ENCODE measurements around the gene KLF11.
"Not testable (repeated sequence)": the region's sequence is repeated elsewhere in the genome, so short reads cannot be mapped to it uniquely, and the experiment has no call there.

The KLF11 gene

DNA sequence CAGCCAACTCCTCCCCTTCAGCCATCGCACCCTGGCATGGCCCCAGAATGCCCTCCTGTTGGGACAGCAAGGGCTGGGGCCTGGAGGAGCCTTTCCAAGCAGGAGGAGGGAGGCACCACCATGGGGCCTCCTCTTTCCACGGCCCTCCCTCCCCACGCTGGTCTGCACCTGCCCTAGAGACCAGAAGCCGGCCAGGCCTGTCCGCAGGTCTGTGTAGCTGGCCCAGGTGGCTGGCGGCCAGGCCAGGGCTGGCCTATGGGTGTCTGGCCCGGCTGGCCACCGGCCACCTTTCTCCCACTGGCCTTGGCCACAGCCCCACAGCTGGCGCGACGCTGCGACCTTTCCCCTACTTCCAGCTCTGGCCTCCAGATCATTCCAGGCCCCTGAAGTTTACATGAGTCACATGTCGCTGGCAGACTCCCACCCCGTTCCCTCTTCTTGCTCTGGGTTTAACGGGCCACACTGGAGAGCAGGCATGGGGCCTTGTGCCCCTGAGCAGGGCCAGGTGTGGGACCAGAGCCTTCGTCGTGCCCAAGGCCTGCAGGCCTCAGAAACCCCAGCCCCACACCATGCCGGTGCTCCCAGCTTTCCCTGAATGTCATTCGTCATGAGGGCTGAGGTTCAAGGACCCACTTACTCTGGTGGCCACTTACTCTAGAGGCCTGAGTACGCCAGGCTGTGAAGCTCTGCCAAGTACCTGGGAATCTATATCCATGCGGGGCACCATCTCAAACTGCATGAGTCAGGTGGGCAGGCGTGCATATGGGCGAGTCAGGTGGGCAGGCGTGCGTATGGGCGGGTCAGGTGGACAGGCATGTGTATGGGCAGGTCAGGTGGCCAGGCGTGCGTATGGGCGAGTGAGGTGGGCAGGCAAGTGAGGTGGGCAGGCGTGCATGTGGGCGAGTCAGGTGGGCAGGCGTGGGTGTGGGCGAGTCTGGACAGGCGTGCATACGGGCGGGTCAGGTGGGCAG is 33.3 kb upstream of the KLF11 start:
- no peak for DNase-seq

DNA sequence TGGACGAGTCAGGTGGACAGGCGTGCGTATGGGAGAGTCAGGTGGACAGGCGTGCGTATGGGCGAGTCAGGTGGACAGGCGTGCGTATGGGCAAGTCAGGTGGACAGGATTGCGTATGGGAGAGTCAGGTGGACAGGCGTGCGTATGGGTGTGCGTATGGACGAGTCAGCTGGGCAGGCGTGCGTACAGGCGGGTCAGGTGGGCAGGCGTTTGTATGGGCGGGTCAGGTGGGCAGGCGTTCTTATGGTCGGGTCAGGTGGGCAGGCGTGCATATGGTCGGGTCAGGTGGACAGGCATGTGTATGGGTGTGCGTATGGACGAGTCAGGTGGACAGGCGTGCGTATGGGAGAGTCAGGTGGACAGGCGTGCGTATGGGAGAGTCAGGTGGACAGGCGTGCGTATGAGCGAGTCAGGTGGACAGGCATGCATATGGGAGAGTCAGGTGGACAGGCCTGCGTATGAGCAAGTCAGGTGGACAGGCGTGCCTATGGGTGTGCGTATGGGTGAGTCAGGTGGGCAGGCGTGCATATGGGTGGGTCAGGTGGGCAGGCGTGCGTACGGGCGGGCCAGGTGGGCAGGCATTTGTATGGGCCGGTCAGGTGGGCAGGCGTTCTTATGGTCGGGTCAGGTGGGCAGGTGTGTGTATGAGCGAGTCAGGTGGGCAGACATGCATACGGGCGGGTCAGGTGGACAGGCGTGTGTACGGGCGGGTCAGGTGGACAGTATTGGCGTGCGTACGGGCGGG is 32.3 kb upstream of the KLF11 start:
- not testable (repeated sequence) for DNase-seq

DNA sequence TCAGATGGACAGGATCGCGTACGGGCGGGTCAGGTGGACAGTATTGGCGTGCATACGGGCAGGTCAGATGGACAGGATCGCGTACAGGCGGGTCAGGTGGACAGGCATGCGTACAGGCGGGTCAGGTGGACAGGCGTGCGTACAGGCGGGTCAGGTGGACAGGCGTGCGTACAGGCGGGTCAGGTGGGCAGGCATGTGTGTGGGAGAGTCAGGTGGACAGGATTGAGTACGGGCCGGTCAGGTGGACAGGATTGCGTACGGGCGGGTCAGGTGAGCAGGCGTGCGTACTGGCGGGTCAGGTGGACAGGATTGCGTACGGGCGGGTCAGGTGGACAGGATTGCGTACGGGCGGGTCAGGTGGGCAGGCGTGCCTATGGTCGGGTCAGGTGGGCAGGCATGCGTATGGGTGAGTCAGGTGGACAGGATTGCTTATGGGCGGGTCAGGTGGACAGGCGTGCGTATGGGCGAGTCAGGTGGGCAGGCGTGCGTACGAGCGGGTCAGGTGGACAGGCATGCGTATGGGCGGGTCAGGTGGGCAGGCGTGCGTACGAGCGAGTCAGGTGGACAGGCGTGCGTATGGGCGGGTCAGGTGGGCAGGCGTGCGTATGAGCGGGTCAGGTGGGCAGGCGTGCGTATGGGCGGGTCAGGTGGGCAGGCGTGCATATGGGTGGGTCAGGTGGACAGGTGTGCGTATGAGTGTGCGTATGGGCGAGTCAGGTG is 31.6 kb upstream of the KLF11 start:
- DNase-seq: not testable (repeated sequence)

DNA sequence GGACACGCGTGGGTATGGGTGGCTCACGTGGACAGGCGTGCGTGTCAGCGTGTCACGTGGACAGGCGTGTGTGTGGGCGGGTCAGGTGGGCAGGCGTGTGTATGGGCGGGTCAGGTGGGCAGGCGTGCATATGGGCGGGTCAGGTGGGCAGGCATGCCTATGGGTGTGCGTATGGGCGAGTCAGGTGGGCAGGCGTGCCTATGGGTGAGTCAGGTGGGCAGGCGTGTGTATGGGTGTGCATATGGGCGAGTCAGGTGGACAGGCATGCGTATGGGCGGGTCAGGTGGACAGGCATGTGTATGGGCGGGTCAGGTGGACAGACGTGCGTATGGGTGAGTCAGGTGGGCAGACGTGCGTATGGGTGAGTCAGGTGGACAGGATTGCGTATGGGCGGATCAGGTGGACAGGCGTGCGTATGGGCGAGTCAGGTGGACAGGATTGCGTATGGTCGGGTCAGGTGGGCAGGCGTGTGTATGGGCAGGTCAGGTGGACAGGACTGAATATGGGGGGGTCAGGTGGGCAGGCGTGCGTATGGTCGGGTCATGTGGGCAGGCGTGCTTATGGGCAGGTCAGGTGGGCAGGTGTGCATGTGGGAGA is 30.9 kb upstream of the KLF11 start:
- DNase-seq: not testable (repeated sequence)

DNA sequence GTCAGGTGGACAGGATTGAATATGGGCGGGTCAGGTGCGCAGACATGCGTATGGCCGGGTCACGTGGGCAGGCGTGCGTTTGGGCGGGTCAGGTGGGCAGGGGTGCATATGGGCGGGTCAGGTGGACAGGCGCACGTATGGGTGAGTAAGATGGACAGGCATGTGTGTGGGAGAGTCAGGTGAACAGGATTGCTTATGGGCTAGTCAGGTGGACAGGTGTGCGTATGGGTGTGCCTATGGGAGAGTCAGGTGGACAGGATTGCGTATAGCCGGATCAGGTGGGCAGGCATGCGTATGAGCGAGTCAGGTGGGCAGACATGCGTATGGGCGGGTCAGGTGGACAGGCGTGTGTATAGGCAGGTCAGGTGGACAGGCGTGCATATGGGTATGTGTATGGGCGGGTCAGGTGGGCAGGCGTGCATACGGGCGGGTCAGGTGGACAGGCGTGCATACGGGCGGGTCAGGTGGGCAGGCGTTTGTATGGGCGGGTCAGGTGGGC is 30.3 kb upstream of the KLF11 start:
- DNase-seq: no peak

DNA sequence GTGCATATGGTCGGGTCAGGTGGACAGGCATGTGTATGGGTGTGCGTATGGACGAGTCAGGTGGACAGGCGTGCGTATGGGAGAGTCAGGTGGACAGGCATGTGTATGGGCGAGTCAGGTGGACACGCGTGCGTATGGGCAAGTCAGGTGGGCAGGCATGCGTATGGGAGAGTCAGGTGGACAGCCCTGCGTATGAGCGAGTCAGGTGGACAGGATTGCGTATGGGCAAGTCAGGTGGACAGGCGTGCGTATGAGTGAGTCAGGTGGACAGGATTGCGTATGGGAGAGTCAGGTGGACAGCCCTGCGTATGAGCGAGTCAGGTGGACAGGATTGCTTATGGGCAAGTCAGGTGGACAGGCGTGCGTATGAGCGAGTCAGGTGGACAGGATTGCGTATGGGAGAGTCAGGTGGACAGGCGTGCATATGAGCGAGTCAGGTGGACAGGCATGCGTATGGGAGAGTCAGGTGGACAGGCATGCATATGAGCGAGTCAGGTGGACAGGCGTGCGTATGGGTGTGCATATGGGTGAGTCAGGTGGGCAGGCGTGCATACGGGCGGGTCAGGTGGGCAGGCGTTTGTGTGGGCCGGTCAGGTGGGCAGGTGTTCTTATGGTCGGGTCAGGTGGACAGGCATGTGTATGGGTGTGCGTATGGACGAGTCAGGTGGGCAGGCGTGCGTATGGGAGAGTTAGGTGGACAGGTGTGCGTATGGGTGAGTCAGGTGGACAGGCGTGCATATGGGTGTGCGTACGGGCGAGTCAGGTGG is 29.5 kb upstream of the KLF11 start:
- DNase-seq: not testable (repeated sequence)

DNA sequence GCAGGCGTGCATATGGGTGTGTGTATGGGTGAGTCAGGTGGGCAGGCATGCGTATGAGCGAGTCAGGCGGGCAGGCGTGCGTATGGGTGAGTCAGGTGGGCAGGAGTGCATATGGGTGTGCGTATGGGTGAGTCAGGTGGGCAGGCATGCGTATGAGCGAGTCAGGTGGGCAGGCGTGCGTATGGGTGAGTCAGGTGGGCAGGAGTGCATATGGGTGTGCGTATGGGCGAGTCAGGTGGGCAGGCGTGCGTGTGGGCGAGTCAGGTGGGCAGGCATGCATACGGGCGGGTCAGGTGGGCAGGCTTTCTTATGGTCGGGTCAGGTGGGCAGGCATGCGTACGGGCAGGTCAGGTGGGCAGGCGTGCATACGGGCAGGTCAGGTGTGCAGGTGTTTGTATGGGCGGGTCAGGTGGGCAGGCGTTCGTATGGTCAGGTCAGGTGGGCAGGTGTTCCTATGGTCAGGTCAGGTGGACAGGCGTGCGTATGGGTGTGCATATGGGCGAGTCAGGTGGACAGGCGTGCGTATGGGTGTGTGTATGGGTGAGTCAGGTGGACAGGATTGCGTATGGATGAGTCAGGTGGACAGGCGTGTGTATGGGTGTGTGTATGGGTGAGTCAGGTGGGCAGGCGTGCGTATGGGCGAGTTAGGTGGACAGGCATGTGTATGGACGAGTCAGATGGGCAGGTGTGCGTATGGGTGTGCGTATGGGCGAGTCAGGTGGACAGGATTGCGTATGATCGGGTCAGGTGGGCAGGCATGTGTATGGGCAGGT is 28.7 kb upstream of the KLF11 start:
- no peak for DNase-seq

DNA sequence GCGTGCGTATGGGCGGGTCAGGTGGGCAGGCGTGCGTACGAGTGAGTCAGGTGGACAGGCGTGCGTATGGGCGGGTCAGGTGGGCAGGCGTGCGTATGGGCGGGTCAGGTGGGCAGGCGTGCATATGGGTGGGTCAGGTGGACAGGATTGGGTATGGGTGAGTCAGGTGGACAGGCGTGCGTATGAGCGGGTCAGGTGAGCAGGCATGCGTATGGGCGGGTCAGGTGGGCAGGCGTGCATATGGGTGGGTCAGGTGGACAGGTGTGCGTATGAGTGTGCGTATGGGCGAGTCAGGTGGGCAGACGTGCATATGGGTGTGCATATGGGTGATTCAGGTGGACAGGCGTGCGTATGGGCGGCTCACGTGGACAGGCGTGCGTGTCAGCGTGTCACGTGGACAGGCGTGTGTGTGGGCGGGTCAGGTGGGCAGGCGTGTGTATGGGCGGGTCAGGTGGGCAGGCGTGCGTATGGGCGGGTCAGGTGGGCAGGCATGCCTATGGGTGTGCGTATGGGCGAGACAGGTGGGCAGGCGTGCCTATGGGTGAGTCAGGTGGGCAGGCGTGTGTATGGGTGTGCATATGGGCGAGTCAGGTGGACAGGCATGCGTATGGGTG is 27.9 kb upstream of the KLF11 start:
- DNase-seq: not testable (repeated sequence)

DNA sequence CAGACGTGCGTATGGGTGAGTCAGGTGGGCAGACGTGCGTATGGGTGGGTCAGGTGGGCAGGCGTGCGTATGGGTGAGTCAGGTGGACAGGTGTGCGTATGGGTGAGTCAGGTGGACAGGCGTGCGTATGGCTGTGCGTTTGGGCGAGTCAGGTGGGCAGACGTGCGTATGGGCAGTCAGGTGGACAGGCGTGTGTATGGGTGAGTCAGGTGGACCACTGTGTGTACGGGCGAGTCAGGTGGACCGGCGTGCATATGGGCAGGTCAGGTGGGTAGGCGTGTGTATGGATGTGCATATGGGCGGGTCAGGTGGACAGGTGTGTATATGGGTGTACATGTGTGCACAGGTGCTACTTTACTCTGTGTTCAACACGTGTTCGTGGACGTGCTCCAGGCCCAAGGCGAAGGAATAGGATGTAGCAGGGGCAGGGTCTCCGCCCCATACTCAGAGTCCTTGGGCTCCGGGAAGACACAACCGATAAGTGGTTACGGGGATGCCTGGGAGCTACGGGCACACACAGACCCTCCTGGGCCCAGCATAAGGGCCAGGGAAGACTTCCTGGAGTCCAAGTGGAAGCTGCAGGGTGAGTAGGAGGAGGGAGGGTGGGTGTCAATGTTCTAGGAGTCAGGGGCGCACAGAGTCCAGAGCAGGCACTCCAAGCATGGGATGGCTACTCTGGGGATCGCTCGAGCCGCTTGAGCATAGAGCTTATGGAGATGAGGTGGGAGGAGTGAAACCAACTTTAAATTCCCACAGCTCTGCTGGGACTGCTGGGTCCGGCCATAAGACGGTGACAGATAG is 27.1 kb upstream of the KLF11 start:
- no peak for DNase-seq

DNA sequence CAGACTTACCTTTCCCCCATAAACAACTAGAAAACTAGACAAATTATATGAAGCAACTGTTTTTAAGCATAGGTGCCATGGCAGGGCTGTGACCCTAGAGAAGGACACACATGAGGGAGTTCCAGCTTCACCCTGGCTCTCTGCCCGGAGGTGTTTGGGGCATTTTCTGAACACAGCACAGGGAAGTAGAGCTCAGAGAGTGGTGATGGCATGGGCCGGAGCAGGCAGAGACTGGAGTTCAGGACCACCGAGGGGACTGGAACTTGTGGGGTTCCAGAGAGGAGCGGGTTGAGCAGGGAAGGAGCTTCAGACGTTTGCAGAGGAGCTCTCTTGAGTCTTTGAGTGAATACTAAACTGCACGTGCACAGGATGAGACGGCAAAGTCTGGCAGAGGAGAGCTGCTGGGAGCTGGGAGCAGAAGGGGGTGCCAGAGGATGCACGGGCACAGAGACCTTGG is 26.5 kb upstream of the KLF11 start:
- no peak for DNase-seq

DNA sequence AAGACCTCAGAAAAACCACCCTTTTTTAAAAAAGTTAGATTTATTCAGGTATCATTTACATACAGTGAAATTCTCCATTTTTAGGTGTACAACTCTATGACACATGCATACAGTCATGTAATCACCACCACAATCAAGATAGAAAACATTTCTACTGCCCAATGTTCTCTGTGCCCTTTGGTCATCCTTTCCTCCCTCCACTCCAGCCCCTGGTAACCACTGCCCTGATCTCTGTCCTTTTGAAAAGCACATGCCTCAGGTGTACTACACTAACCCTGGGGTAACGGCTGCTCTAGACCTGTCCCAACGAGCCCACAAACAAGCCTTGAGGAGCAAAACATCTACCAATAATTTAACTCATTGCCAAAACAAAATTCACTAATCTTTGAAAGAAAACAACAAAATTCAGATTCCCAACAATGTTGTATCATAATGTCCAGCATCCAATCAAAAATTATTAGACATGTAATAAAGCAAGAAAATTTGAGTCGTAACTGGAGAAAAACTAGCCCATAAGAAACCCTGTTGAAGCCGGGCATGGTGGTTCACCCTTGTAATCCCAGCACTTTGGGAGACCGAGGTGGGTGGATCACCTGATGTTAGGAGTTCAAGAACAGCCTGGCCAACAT is 25.9 kb upstream of the KLF11 start:
- DNase-seq: no peak

DNA sequence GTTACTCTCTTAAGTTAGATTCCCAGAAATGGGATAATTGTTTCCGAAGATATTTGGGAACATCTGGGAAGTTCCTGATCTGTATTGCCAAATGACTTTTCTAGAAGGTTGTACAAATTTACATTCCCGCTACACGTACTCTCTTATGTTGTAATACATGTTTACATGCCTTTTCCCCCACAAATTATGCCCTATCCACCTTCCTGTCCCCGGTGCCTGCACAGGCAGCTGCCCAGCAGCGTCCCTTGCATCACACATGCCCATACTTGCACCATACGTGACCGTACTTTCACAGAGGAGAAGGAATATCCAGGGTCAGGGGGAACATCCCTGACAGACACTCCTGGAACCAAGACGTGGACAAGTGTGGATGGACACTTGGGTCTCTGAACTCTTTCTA is 24.2 kb upstream of the KLF11 start:
- no peak for DNase-seq

DNA sequence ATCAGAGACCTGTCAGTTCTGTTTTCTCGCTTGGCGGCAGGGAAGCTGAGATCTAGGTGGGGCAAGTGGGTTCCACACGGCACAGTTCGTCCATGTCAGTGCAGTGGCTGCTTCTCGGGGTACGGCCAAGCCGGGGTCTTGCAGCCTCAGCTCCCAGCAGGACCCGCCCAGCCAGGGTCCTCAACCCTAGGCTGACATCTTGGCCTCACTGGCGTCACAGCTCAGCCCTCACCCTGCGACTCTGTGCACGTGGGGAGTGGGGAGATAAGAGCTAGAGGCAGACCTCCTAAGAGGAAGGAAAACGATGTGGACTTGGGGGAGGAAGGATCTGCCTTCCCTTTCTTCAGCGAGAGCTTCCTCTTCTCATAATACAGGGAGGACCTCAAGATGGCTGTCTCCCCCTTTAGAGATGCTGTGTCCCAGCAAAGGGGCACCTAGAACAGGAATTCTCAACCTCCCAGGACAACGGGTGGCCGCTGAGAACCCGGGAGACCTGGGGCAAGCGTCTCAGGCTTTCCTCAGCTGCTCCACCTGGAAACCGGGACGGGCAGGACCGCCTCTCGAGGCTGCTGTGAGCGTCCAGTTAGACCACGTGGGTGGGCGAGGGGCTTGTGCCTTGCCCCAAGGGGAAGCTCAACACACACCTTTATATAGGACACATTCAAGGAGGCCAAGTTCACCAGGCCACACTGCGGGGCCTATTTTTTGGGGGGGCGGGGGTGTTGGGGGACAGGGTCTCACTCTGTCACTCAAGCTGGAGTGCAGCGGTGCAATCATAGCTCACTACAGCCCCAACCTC is 23.5 kb upstream of the KLF11 start:
- DNase-seq: no peak

DNA sequence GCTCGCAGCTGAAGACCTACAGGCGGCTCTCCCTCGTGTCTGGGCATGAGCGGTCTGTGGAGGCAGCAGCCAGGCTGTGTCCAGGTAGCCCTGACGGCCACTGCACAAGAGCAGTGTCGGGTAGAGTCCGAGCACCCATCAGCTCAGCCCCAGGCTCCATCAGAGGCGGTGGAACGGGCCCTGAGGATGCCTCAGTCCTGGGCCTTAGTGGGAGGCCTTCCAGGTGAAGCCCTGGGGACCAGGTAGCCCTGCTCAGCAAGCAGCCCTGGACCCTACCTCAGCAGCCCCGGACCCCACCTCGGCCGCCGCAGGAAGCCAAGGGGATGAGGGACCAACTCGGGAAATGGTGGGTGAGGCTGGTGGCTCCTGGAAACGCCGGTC is 21.3 kb upstream of the KLF11 start:
- DNase-seq: no peak

DNA sequence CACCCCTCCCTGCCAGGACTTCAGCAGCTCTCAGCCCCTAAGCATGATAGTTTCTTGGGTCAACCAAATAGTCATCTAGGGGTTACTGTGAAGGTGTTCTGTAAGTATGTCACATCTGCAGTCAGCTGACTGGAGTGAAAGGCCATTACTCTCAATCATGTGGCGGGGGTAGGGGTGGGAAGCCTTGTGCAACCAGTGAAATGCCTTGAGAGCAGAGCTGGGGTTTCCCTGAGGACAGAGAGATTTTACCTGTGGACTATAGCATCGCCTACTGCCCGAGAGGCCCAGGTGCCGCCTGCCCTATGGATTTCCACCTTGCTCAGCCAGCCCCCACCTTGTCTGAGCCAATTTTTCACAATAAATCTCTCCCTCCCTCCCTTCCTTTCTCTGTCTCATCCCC is 20.9 kb upstream of the KLF11 start:
- DNase-seq: no peak

DNA sequence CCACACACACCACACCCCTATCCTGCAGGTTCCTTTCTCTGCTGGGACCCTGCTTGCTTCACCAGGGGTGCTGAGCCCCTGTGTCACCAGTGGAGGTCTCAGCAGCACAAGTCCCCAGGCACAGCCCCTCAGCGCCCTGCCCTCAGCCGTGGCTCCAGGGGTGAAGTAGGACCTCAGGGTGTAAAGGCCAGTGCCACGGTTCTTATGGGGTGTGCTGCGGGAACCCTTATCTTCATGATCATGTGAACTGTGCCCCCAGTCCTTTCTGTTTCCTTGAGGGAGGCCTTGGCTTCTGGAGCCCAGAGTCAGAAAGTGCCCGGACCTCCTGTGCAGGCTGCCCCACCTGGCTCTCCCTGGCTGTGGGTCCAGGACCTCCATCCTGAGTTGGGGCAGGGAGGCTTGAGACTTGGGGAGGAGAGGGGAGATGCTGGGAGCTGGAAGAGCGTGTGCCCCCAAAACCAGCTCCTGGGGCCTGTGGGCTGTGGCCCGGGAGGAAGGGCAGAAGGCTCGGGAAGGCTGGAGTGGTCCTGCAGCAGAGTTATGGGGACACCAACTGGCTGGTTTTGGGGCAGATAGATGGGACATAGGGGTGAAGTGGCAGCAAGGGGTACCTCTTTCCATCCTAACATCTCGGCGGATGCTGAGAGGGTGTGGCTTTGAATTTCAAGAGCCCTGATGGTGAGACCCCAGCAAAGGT is 20.2 kb upstream of the KLF11 start:
- no peak for DNase-seq

DNA sequence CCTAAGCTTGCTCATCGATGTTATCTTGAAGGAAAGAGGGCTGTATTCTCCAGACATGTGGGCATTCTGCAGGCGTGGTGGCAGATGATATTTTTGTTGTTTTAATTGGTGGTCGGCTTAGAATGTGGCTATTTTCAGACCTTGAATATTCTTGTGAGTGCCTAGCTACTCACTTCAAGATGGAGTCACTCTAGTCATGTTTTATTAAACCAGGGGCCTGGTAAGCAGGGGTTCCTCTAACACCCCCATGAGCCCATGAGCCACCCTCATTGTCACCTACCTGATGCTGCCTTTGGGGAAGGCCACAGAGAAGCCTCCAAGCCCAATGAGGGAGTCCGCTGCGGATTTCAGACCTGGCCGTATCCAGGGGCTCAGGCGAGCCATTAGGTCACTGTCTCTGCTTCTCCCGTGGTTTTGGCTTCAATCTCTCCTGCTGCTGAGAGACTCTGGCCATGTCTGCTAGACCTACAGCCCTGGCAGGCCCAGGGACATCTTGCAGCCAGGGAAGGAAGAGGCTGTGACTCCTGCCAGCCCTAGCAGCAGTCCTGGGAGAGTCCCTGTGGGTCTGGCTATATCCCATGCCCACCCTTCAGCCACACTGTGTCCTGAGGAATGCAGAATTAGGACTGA is 16.3 kb upstream of the KLF11 start:
- no peak for DNase-seq

Measured in T-helper 9 cell (primary cell).